WI38 (cell line): ENCODE results near the gene TMA7.
"Not testable (repeated sequence)": the region's sequence is repeated elsewhere in the genome, so short reads cannot be mapped to it uniquely, and the experiment has no call there.

Experiments used
- H3K4me3 ChIP-seq: 2 replicates; pipeline ENCODE4 v1.5.1; 2011; ENCODE audit warnings: low read depth, mild to moderate bottlenecking, control low read depth, low read length
- TF ChIP-seq, protein P1 (sequence below): IDR thresholded peaks from 2 replicates; pipeline ENCODE4 v1.5.1; 2012; ENCODE audit warnings: low read depth, mild to moderate bottlenecking, control low read depth, low read length

Gene TMA7

DNA sequence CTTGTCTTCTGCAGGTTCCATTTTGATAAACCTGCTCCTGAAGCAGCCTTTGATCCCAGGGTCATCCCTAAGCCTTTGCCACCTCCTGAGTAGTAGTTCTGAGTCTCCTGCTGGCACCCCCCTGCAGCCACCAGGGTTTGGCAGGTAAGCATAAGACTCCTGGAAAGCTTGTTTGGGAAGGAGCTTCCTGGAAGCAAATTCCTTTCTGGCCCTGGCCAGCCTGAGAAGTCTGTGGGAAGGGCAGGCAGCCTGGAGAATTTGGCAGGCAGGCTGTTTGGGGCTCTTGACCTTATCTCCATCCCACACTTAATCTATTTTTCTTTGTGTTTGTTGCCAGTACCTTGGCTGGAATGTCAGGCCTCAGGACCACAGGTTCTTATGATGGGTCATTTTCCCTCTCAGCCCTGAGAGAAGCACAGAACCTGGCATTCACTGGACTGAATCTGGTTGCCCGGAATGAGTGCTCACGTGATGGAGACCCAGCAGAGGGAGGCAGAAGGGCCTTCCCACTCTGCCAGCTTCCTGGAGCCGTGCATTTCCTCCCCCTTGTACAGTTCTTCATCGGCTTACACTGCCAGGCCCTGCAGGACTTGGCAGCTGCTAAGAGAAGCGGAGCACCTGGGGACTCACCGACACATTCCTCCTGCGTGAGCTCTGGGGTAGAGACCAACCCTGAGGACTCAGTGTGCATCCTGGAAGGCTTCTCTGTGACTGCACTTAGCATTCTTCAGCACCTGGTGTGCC lies 19.9 kb downstream of the TMA7 start:
- H3K4me3 ChIP-seq, result no peak overlapping the region
- TF ChIP-seq, protein P1, sequence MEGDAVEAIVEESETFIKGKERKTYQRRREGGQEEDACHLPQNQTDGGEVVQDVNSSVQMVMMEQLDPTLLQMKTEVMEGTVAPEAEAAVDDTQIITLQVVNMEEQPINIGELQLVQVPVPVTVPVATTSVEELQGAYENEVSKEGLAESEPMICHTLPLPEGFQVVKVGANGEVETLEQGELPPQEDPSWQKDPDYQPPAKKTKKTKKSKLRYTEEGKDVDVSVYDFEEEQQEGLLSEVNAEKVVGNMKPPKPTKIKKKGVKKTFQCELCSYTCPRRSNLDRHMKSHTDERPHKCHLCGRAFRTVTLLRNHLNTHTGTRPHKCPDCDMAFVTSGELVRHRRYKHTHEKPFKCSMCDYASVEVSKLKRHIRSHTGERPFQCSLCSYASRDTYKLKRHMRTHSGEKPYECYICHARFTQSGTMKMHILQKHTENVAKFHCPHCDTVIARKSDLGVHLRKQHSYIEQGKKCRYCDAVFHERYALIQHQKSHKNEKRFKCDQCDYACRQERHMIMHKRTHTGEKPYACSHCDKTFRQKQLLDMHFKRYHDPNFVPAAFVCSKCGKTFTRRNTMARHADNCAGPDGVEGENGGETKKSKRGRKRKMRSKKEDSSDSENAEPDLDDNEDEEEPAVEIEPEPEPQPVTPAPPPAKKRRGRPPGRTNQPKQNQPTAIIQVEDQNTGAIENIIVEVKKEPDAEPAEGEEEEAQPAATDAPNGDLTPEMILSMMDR, result no peak

DNA sequence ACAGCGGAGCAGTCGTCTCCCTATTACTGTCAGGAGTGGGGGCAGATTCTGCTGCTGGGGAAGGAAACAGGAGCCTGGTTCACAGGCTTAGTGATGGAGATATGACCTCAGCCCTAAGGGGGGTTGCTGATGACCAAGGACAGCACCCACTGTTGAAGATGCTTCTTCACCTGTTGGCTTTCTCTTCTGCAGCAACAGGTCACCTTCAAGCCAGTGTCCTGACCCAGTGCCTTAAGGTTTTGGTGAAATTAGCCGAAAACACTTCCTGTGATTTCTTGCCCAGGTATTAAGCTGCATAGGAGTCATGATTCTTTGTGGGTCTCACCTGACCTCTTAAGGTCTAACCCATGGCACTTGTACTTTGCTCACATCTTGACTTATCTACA lies 20.5 kb downstream of the TMA7 start:
- no peak overlapping the region for H3K4me3 ChIP-seq
- TF ChIP-seq, protein P1, result no peak

DNA sequence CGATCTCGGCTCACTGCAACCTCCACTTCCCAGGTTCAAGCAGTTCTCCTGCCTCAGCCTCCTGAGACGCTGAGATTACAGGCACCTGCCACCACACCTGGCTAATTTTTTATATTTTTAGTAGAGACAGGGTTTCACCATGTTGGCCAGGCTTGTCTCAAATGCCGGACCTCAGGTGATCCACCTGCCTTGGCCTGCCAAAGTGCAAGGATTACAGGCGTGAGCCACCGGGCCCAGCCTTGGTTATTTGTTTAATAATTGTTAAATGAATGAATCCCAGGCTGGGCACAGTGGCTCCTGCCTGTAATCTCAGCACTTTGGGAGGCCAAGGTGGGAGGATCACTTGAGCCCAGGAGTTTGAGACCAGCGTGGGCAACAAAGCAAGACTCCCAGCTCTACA lies 21.7 kb downstream of the TMA7 start:
- H3K4me3 ChIP-seq, result not testable (repeated sequence)

DNA sequence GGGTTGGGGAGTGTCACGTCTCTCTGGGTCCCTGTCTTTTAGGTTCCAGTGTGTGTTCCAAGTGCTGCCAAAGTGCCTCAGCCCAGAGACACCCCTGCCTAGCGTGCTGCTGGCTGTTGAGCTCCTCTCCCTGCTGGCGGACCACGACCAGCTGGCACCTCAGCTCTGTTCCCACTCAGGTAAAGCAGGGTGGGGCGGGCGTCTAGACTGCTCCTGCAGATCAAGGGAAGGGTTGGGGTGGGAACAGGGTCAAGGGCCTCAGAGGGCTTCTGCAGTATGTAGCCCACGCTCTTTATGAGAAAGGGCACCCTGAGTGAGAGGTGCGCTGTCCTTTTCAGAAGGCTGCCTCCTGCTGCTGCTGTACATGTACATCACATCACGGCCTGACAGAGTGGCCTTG lies 23.6 kb downstream of the TMA7 start:
- TF ChIP-seq, protein P1, result no peak
- no peak overlapping the region for H3K4me3 ChIP-seq

DNA sequence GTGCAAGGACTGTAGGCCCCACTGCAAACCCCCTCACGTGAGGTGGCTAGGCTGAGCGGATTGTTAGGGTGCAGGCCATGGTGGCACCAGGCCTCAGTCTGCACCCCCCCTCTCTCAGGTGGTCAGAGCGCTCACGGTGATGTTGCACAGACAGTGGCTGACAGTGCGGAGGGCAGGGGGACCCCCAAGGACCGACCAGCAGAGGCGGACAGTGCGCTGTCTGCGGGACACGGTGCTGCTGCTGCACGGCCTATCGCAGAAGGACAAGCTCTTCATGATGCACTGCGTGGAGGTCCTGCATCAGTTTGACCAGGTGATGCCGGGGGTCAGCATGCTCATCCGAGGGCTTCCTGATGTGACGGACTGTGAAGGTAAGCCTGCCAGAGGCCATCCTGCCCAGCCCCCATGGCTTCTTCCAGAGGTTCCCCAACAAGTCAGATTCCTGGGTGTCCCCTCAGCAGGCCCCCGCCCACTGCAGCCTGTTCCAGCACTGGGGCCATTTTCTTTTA lies 24.7 kb downstream of the TMA7 start:
- no peak overlapping the region for H3K4me3 ChIP-seq
- TF ChIP-seq, protein P1, result no peak

DNA sequence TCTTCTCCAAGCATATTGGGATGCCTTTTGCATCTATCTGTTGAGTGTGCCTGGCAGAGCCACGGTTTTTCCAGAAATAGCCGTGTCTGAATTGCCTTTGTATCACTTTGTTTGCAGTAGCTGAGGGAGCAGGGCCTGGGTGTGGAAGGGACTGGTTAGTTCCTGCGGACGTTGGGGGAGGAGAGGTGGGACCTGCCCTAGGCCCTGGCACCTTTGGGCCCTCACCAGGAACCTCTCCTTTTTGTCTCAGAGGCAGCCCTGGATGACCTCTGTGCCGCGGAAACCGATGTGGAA lies 25.1 kb downstream of the TMA7 start:
- TF ChIP-seq, protein P1, result no peak
- H3K4me3 ChIP-seq, result no peak overlapping the region

DNA sequence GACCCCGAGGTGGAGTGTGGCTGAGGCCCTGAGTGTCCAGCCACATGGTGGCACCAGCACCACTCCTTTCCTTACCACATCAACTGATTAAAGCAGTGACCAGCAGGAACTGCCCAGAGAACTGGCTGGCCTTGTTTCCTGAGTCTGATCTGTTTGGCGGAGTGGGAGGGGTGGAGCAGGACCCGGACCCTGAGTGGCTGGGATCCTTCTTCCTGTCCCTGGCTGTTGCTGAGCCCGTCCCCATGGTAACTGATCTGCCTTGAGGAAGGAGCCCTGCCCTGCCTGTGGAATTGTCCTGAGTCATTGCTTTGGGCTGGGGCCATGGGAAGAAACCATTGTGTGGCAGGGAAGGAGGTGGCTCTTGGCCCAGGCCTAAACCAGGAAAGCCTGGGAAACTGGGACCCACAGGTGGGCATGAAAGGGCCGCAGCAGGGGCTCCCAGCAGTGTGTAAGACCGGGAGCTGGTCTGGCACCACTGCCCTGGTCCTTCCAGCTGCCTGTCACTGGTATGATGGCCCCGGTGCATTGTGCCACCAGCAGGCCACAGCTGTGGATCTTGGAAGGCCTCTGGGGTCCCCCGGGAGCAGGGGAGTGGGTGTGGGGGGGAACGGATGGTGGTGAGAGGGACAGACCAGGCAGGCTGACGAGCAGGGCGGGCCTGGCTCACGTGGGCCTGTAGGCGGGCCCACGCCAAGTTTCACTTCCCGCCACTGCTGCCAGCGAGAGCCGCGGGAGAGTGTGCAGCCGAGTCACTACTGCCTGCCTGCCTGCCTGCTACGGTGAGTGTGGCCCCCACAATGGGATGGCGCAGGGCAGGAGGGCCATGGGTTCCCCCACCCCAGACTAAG lies 25.7 kb downstream of the TMA7 start:
- TF ChIP-seq, protein P1, result peak; percentile 71
- peak overlapping the region; percentile 52 for H3K4me3 ChIP-seq
